ENCODE results near the gene SLC15A4.
"Not testable (repeated sequence)": the region's sequence is repeated elsewhere in the genome, so short reads cannot be mapped to it uniquely, and the experiment has no call there.

SLC15A4 gene

DNA sequence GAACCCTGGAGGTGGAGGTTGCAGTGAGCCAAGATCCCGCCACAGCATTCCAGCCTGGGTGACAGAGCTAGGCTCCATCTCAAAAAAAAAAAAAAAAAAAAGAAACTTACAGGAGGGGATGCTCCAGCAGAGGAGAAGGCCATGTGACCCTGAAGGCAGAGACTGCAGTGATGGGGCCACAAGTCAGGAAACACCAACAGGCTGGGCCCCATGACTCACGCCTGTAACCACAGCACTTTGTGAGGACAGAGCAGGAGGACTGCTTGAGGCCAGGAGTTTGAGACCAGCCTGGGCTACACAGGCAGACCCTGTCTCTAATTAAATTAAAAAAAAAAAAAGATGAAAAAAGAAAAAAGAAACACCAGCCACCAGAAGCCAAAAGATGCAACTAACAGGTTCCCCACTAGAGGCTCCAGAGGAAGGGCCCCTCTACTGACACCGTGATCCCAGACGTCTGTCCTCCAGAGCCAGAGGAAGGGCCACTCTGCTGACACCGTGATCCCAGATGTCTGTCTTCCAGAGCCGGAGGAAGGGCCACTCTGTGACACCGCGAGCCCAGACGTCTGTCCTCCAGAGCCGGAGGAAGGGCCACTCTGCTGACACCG lies 20.4 kb upstream of the SLC15A4 start:
- DNase-seq (ENCODE audit: low read depth) = no peak

DNA sequence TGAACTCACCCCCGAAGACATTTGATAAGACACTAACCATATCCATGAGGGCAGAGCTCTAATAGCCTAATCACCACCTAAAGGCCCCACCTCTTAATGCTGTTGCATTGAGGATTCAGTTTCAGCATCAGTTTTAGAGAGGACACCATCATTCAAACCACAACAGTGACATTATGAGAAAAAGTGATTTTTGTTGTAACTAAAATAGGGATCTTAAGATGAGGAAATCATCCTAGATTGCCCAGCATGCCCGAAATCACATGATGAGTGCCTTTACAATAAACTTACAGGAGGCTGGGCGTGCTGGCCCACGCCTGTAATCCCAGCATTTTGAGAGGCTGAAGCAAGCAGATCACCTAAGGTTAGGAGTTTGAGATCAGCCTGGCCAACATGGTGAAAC lies 19.8 kb upstream of the SLC15A4 start:
- DNase-seq (ENCODE audit: low read depth) = no peak

- DNase-seq (ENCODE audit: low read depth) = no peak
Observed at GRCh38 chr12:128842579-128842978, 18.8 kb upstream of the SLC15A4 start.

GRCh38 chr12:128840862-128841468 lies 17.2 kb upstream of the SLC15A4 start:
- DNase-seq (ENCODE audit: low read depth) = no peak

GRCh38 chr12:128839885-128840284 lies 16.1 kb upstream of the SLC15A4 start:
- DNase-seq (ENCODE audit: low read depth) = not testable (repeated sequence)

DNA sequence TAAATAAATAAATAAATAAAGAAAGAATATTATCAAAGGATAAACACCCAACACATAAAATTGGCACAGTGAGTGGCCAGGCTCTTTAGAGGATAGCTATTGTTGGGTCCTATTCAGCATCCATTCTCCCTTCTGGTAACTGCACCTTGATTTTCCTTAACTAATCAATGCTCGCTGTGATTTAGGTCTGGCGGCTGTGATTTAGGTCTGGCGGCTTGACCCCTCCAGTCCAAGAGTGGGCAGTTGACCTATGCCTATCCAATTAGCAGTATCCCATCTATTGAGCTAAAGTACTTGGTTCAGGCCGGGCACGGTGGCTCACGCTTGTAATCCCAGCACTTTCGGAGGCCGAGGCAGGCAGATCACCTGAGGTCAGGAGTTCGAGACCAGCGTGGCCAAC lies 9.7 kb upstream of the SLC15A4 start:
- no peak for DNase-seq (ENCODE audit: low read depth)

DNA sequence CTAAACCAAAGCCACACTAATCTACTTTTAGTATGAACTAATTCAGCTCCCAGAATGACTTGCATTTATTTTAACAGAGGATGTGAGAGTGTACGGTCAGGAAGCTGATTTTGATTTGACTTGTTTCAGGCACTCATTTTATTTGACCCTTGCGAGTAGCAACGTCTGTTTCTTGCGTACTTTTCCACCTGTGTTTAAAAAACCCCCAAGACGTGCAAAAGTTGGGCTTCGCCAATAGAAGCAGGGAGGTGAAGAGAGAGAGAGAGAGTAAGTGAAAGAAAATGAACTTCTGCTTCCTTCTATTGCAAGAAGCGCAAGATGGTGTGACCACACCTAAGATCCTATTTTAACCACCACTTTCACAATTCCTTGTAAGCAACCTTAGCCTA lies 6.7 kb upstream of the SLC15A4 start:
- no peak for DNase-seq (ENCODE audit: low read depth)

DNA sequence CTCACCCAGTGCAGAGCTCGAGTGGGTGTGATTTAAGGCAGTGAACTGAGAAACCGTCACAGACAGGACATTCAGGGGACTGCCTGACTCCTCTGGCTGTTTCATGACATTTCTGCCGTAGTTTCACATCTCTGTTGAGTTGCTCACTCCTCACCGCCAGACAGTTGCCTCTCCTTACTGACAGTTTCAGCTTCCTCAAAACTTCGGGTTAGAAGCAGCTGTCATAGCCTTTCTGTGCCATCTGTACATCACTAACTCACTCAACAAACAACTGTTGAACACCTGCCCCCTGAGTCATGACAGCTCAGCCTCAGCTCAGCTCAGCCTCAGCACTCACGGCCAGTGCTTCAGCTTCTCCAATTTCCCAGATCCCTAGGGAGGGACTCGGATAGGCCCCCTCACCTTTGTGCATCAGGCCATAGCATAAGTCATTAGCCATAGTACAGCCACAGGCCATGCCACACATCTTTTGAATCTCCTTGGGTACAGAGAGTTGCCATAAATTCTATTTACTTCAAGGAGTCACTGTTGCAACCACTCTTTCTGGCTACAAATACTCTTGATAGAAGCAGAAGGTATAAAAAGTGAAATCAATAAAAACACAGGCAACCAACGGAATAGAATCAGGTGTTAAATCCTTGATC lies 6.2 kb upstream of the SLC15A4 start:
- no peak for DNase-seq (ENCODE audit: low read depth)

- no peak for DNase-seq (ENCODE audit: low read depth)
Observed at GRCh38 chr12:128827724-128828123, 4.0 kb upstream of the SLC15A4 start.

DNA sequence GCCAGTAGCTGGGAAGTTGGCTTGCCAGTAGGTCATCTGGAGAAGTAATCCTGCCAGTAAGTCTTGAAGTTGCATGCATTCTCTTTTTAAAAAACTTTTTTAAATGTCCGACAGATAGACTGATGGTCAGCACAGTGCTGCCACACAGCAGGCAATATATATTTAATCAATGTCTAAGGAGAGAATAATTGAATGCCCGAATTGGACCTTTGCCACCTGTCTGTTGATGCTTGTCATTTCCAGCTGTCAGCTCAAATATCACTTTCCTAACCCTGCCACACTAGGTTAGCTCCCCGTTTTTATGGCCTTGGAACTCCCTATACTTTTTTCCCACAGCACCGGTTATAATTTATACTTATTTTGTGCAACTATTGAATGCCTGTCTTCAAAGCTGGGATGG lies 2.1 kb upstream of the SLC15A4 start:
- DNase-seq (ENCODE audit: low read depth) = no peak

DNA sequence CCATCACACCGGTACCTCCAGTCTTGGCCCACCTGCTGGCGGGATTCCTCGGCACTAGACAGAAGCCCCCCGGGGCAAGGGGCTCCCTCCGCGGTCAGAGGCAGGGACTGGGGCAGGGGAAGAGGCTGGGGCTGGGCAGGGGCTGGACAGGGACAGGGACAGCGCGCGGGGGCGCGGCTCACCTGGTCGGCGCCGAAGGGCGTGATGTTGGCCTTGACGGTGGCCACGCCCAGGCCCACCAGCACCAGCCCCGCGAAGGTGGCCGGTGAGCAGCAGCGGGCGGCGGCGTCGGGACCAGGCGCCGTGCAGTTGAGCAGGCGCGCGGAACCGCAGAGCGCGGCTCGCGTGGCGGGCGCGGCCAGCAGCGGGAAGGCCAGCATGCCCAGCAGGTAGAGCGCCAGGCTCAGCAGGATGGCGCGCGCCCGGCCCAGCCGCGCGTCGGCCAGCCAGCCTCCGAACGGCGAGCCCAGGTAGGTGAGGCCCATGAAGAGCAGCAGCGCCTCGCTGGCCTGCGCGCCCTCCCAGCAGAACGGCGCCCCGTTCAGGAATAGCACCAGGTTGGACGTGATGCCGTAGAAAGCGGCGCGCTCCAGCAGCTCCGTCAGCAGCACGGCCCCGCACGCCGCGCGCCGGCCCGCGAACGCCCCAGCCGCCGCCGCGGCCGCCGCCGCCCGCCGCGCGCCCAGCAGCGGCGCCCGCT lies 392 bp downstream of the SLC15A4 start:
- no peak for DNase-seq (ENCODE audit: low read depth)

DNA sequence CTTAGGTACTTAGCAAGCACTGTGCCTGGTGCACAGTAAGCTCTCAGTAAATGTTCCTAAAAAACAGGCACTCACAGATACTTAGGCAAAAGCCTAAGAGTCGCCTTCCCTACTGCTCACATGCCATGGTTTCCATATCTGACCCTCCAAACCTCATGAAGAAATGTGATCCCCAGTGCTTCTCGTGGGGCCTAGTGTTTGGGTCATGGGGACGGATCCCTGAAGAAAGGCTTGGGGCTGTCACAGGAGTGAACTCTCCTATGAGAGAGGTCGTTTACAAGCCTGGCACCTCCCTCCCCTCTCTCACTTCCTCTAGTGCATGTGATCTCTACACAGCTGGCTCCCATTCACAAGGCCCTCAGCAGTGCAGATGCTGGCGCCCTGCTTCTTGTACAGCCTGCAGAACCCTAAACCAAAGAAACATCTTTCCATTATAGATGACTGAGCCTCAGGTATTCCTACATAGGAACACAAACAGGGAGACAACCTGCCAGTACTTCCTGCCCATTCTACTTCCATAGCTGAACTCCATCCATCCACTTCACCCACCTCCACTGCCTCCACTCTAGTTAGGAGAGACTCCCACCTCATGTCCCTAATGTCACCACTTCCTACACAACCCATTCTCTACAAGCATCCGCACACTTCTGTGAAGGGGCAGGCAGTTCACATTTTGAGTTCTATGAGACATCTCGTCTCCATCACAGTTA lies 2.9 kb downstream of the SLC15A4 start:
- no peak for DNase-seq (ENCODE audit: low read depth)

- no peak for DNase-seq (ENCODE audit: low read depth)
Observed at GRCh38 chr12:128820253-128820652, 3.5 kb downstream of the SLC15A4 start.

GRCh38 chr12:128819293-128820144 lies 4.2 kb downstream of the SLC15A4 start:
- no peak for DNase-seq (ENCODE audit: low read depth)

GRCh38 chr12:128818065-128819022 lies 5.4 kb downstream of the SLC15A4 start:
- no peak for DNase-seq (ENCODE audit: low read depth)

GRCh38 chr12:128817111-128818015 lies 6.4 kb downstream of the SLC15A4 start:
- DNase-seq (ENCODE audit: low read depth) = peak; percentile 56

DNA sequence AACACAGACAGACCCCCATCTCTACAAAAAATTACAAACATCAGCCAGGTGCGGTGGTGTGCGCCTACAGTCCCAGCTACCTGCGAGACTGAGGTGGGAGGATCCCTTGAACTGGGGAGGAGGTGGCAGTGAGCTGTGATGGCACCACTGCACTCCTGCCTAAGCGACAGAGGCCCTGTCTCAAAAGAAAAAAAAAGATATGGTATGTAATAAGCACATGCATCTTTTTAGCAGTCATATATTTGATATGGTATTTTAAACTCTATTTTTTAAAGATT lies 7.2 kb downstream of the SLC15A4 start:
- no peak for DNase-seq (ENCODE audit: low read depth)

GRCh38 chr12:128815779-128816642 lies 7.7 kb downstream of the SLC15A4 start:
- no peak for DNase-seq (ENCODE audit: low read depth)

All from stromal cell of bone marrow (primary cell).